Calu3 (cell line): Measurements from ENCODE around the gene BCLAF1. TPM values are rescaled to one million over a fixed set of nuclear protein-coding genes. Genes with fewer than 3 reads are reported as not detected.
A peak's percentile ranks its signal among the peaks of the same experiment; 100 is the strongest.

ENCODE experiments used
- BruUV-seq: library from RNA; stranded (reverse); fragments of 400-500 nt; replicated peaks from 2 replicates; lab custom pipeline; 2021; lab: Mats Ljungman, UMichigan
- CTCF ChIA-PET: fragments of 300-600 bp; sonication (Branson Sonifier 250); formaldehyde crosslinking; loops from one replicate; lab custom pipeline; 2022; ENCODE audit warnings: antibody characterized with exemption; lab: Charles Lee
- DNase-seq: peaks from one replicate; pipeline ENCODE4 v3.0.0; 2022
- H3K27ac Mint-ChIP-seq: one replicate; pipeline ENCODE4 v1.8.0; 2022; ENCODE audit warnings: mixed read lengths; ENCODE audit not compliant: unreplicated experiment
- H3K27me3 Mint-ChIP-seq: one replicate; pipeline ENCODE4 v1.8.0; 2022; ENCODE audit warnings: mixed read lengths; ENCODE audit not compliant: unreplicated experiment
- H3K36me3 Mint-ChIP-seq: one replicate; pipeline ENCODE4 v1.8.0; 2022; ENCODE audit warnings: mild to moderate bottlenecking, moderate library complexity, mixed read lengths; ENCODE audit not compliant: insufficient read depth, unreplicated experiment
- H3K4me1 Mint-ChIP-seq: one replicate; pipeline ENCODE4 v1.8.0; 2022; ENCODE audit warnings: mild to moderate bottlenecking, low read depth, mixed read lengths; ENCODE audit not compliant: unreplicated experiment
- H3K4me3 Mint-ChIP-seq: one replicate; pipeline ENCODE4 v1.8.0; 2022; ENCODE audit warnings: mild to moderate bottlenecking, low read depth, moderate library complexity, mixed read lengths; ENCODE audit not compliant: unreplicated experiment
- H3K9me3 Mint-ChIP-seq: one replicate; pipeline ENCODE4 v1.8.0; 2022; ENCODE audit warnings: low read depth, mixed read lengths; ENCODE audit not compliant: unreplicated experiment
- CTCF ChIP-seq: fragments of 200-600 bp; IDR thresholded peaks from one replicate; pipeline ENCODE4 v1.8.0; 2022; ENCODE audit warnings: antibody characterized with exemption; ENCODE audit not compliant: unreplicated experiment
- intact Hi-C: fragments of 100-400 bp; cut with micrococcal nuclease; formaldehyde crosslinking; loops from one replicate; pipeline ENCODE4 v1.10.0; 2022; ENCODE audit not compliant: unreplicated experiment
- total RNA-seq: library from RNA; stranded (reverse); gene quantifications from 2 replicates; pipeline ENCODE4 v1.2.3, GENCODE V29; 2022

BCLAF1 gene
- total RNA-seq, 1 experiment from 2014 or later = 154 TPM

GRCh38 chr6:136317971-136318370 is 28.3 kb upstream of the BCLAF1 start:
- CTCF ChIA-PET = no interaction called here
- no peak overlapping the region for H3K4me3 Mint-ChIP-seq
- BruUV-seq = no TSS peak
- no peaks in the 10 kb centered on the region for H3K9me3 Mint-ChIP-seq
- no peaks in the 10 kb centered on the region for H3K4me1 Mint-ChIP-seq
- no peak overlapping the region for H3K27ac Mint-ChIP-seq
- H3K27me3 Mint-ChIP-seq = no peaks in the 10 kb centered on the region
- no peak for TF ChIP-seq CTCF
- no peak for DNase-seq
- no peaks in the 10 kb centered on the region for H3K36me3 Mint-ChIP-seq
- intact Hi-C loops = loop anchor here (5.0 to 10.0 kb wide), 3 partner anchors 483 to 866 kb away; no protein-coding TSS in a partner anchor

GRCh38 chr6:136317021-136317694 is 27.5 kb upstream of the BCLAF1 start:
- Mint-ChIP-seq H3K4me1 (no peaks in the 10 kb centered on the region), H3K9me3 (no peaks in the 10 kb centered on the region), H3K27me3 (no peaks in the 10 kb centered on the region), H3K27ac (no peak overlapping the region), H3K4me3 (no peak overlapping the region), H3K36me3 (no peaks in the 10 kb centered on the region)
- DNase-seq = peak; percentile 46
- intact Hi-C loops = loop anchor here (5.0 to 10.0 kb wide), 3 partner anchors 482 to 865 kb away; no protein-coding TSS in a partner anchor
- TF ChIP-seq CTCF = peak; percentile 66
- no TSS peak for BruUV-seq
- CTCF ChIA-PET = interaction anchor here (0.5 kb wide), 1 partner anchor 15 kb away, joined by 3 read pairs; no protein-coding TSS in a partner anchor

- DNase-seq = no peak
- no peak overlapping the region for H3K4me3 Mint-ChIP-seq
- no peaks in the 10 kb centered on the region for H3K27me3 Mint-ChIP-seq
- no peak for TF ChIP-seq CTCF
- intact Hi-C loops = loop anchor here (5.0 to 10.0 kb wide), 3 partner anchors 481 to 863 kb away; no protein-coding TSS in a partner anchor
- no peaks in the 10 kb centered on the region for H3K9me3 Mint-ChIP-seq
- H3K4me1 Mint-ChIP-seq = no peaks in the 10 kb centered on the region
- BruUV-seq = no TSS peak
- CTCF ChIA-PET = no interaction called here
- no peak overlapping the region for H3K27ac Mint-ChIP-seq
- no peaks in the 10 kb centered on the region for H3K36me3 Mint-ChIP-seq
Observed at GRCh38 chr6:136315594-136315993, 25.9 kb upstream of the BCLAF1 start.

GRCh38 chr6:136312975-136313374 is 23.3 kb upstream of the BCLAF1 start:
- TF ChIP-seq CTCF = no peak
- intact Hi-C loops = loop anchor here (10.0 kb wide), 2 partner anchors 478 to 808 kb away; no protein-coding TSS in a partner anchor
- no TSS peak for BruUV-seq
- CTCF ChIA-PET = no interaction called here
- H3K4me1 Mint-ChIP-seq = no peaks in the 10 kb centered on the region
- H3K36me3 Mint-ChIP-seq = no peaks in the 10 kb centered on the region
- DNase-seq = no peak
- no peak overlapping the region for H3K27ac Mint-ChIP-seq
- no peaks in the 10 kb centered on the region for H3K9me3 Mint-ChIP-seq
- no peaks in the 10 kb centered on the region for H3K27me3 Mint-ChIP-seq
- no peak overlapping the region for H3K4me3 Mint-ChIP-seq
